ENCODE measurements around the gene VPS33A. TPM values are rescaled to one million over a fixed set of nuclear protein-coding genes. Genes with fewer than 3 reads are reported as not detected.
A peak's percentile ranks its signal among the peaks of the same experiment; 100 is the strongest.

VPS33A gene
- total RNA-seq, 1 donor from 2014 or later = 11.4 TPM

- no peak overlapping the region for H3K4me3 ChIP-seq
- no peaks in the 10 kb centered on the region for H3K36me3 ChIP-seq
- no peak overlapping the region for H3K27ac ChIP-seq (replicated peaks)
- peak; percentile 48 for DNase-seq
- no peaks in the 10 kb centered on the region for H3K4me1 ChIP-seq
- H3K27me3 ChIP-seq (ENCODE audit: low read depth) = peaks cover 19% of the 10 kb centered on the region
- intact Hi-C loops (cut with micrococcal nuclease) = no loop called here
- TF ChIP-seq CTCF (IDR thresholded peaks at IDR 0.05; ENCODE audit: borderline replicate concordance) = peak; percentile 79
- peaks cover 11% of the 10 kb centered on the region for H3K9me3 ChIP-seq (replicated peaks)
Observed at GRCh38 chr12:122190842-122191668, 75.2 kb downstream of the VPS33A start.

GRCh38 chr12:122189626-122190475 is 76.4 kb downstream of the VPS33A start:
- H3K27me3 ChIP-seq (ENCODE audit: low read depth) = peaks cover 19% of the 10 kb centered on the region
- H3K4me1 ChIP-seq = no peaks in the 10 kb centered on the region
- no peak overlapping the region for H3K4me3 ChIP-seq
- TF ChIP-seq CTCF (IDR thresholded peaks at IDR 0.05; ENCODE audit: borderline replicate concordance) = no peak
- no peaks in the 10 kb centered on the region for H3K36me3 ChIP-seq
- no peak for DNase-seq
- intact Hi-C loops (cut with micrococcal nuclease) = no loop called here
- H3K9me3 ChIP-seq (replicated peaks) = peaks cover under 1% of the 10 kb centered on the region
- no peak overlapping the region for H3K27ac ChIP-seq (replicated peaks)

GRCh38 chr12:122187466-122187865 is 78.8 kb downstream of the VPS33A start:
- no peak overlapping the region for H3K27ac ChIP-seq (replicated peaks)

GRCh38 chr12:122185494-122186082 is 80.7 kb downstream of the VPS33A start:
- Histone ChIP-seq H3K27me3 (ENCODE audit: low read depth) (peaks cover 38% of the 10 kb centered on the region), H3K4me1 (peaks cover 8% of the 10 kb centered on the region), H3K4me3 (no peak overlapping the region), H3K9me3 (replicated peaks) (no peaks in the 10 kb centered on the region), H3K27ac (replicated peaks) (no peak overlapping the region), H3K36me3 (no peaks in the 10 kb centered on the region)
- DNase-seq = no peak
- TF ChIP-seq CTCF (IDR thresholded peaks at IDR 0.05; ENCODE audit: borderline replicate concordance) = no peak
- intact Hi-C loops (cut with micrococcal nuclease) = no loop called here

More at GRCh38 chr12:122187466-122187865, 78.8 kb downstream of the VPS33A start:
- Histone ChIP-seq H3K9me3 (replicated peaks) (no peaks in the 10 kb centered on the region), H3K27me3 (ENCODE audit: low read depth) (peaks cover 33% of the 10 kb centered on the region), H3K4me1 (peaks cover 8% of the 10 kb centered on the region), H3K4me3 (no peak overlapping the region), H3K36me3 (no peaks in the 10 kb centered on the region)
- intact Hi-C loops (cut with micrococcal nuclease) = no loop called here
- no peak for TF ChIP-seq CTCF (IDR thresholded peaks at IDR 0.05; ENCODE audit: borderline replicate concordance)
- DNase-seq = no peak

- intact Hi-C loops (cut with micrococcal nuclease) = no loop called here
- Histone ChIP-seq H3K27ac (replicated peaks) (no peak overlapping the region), H3K4me3 (no peak overlapping the region), H3K4me1 (peaks cover 8% of the 10 kb centered on the region), H3K9me3 (replicated peaks) (no peaks in the 10 kb centered on the region), H3K27me3 (ENCODE audit: low read depth) (peaks cover 35% of the 10 kb centered on the region), H3K36me3 (no peaks in the 10 kb centered on the region)
- DNase-seq = no peak
- no peak for TF ChIP-seq CTCF (IDR thresholded peaks at IDR 0.05; ENCODE audit: borderline replicate concordance)
Observed at GRCh38 chr12:122185079-122185478, 81.2 kb downstream of the VPS33A start.

All from left ventricle myocardium inferior (tissue), 1 donor.